Tongue (tissue), 3 donors: ENCODE measurements around the gene FAM120C. TPM values are rescaled to one million over a fixed set of nuclear protein-coding genes. Genes with fewer than 3 reads are reported as not detected.

Experiments used
- DNase-seq: peaks from one replicate; pipeline ENCODE4 v3.0.0-alpha.2; 2015
- small RNA-seq: library from RNA; depleted of rRNA; stranded (forward); fragments of <200 nt; gene quantifications from one replicate; pipeline ENCODE3, GENCODE V24; 2014; ENCODE audit warnings: low replicate concordance
- total RNA-seq: library from RNA; depleted of rRNA; stranded (reverse); fragments of >200 nt; gene quantifications from one replicate; pipeline ENCODE4 v1.2.3, GENCODE V29; 2014

Gene FAM120C
- total RNA-seq, 1 donor from 2014 or later, result 9.8 TPM

DNA sequence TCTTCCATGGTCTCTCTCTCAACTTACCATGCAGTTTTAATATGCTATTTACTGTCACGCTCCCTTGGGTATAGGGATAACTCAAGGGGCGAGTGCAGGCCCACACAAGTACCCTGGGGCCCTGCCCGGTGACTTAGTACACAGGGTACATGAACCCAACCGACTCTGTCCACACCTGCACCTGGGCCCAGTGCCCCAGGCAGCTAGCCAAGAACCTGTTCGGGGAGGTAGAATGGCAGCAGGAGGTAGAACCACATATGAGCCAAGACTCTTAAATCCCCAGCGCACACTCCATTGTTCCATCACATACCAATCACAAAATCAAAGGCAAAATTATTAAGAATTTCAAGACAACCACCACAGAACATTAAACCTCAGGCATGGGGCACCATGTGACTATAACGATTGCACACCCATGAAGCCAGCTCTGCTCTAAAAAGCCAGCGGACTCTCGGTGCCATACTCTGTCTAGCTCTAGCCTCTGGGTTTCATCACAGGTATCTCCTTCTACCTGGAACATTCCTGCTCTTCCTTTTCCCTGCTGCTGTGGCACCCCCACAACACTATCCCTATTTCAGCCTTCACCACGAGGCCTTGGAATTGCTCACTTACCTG, 153.4 kb downstream of the FAM120C start:
- DNase-seq, result peak; percentile 9

DNA sequence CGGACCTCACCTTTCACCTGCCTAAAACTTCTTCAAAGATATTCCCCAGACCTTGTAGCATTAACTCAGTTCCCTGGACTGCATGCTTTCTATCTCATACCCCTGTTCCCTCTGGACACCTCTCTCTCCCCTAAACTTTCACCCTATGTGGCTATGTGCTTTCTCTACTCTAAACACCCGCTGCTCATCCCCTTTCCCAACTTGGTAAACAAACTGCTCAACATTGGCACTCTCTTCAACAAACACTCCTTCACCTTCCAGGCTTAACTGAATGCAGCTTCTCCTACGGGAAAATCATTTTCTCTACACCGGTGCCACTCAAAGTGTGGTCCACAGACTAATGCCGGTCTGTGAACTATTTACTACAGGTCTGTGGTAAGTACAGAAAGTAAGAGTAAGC, 158.7 kb downstream of the FAM120C start:
- no peak for DNase-seq

Small RNA genes lying within 50 kb of the gene (small RNA-seq; reads per million reads assigned to genes)
- gene AL589872.1, result not detected

Other genes starting within 250 kb of the FAM120C start
- gene PHF8, start 138.8 kb downstream of the FAM120C start, total RNA-seq, result 34.8 TPM
- 2.7 TPM for gene WNK3, start 174.8 kb upstream of the FAM120C start, total RNA-seq